ENCODE data around the gene ARHGEF10L.
"Not testable (repeated sequence)": the region's sequence is repeated elsewhere in the genome, so short reads cannot be mapped to it uniquely, and the experiment has no call there.

ARHGEF10L gene

GRCh38 chr1:17724150-17724549 is 184.7 kb downstream of the ARHGEF10L start:
- DNase-seq: no peak

GRCh38 chr1:17725084-17725719 is 185.7 kb downstream of the ARHGEF10L start:
- DNase-seq: no peak

DNA sequence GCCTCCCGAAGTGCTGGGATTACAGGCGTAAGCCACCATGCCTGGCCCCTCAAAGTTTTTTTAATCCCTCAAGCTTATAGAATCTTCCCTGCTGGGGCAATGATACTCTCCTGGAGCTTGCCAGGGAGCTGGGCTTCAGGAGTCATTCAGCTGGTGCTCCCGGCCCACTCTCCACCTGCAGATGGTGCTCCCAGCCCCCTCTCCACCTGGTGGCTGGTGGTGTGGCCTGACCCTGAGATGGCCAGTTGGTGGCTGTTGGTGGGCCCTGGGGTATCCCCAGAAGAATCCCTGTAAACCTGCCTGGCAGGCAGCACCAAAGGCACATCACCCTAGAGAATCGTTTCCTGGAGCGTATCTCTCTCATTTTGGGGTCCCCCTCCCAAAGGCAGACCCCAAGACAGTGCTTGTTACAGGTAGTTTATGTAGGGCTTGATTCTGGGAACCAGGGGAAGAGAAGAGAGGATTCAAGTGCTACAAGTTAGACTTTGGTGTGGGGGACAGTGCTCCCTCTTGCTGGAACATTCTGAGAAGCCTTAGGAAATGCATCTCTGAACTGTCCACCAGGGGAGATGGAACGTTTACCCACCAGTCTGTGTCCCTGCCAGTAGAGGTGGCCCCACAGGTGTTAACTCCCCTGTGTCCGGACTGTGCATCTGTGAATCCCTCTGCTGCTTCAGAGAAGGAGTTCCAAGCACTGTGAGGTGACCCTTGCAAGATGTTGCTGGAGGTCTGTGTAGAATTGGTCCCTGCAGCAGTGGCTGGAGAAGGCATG is 186.5 kb downstream of the ARHGEF10L start:
- DNase-seq: no peak

DNA sequence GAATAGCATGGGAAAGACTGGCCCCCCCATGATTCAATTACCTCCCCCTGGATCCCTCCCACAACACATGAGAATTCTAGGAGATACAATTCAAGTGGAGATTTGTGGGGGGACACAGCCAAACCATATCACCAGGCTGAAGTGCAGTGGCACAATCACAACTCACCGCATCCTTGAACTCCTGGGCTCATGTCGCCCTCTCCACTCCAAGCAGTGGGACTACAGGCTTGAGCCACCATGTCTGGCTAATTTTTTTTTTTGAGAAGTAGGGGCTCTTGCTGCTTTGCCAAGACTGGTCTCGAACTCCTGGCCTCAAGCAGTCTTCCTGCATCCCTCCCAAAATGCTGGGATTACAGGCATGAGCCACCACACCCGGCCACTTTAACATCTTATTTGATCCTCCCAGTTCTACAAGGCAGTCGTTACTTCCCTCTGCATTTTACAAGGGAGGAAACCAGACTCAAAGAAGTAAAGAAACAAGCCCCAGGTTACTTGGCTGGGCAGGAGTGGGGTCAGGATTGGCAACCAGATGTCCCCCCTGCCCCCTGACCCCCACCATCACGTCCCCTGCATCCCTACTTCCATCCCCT is 188.7 kb downstream of the ARHGEF10L start:
- DNase-seq: no peak

DNA sequence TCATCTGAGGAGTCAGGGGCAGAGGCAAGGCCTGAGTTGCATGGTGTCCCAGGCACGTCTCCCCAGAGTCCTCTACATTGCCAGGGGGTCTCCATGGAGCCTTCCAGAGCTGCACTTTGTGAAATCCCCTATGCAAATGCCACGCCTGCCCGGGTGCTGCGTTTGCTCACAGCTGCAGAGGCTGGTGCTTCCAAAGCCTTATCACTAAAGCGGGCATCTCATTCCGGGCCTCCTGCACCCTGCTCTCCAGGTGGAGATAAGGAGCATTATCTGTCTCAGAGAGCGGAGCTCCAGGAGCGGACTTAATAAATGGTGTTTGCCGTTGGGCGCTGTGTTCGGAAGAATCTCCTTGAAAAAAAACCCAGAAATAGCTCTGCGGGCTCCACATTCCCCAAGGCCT is 189.8 kb downstream of the ARHGEF10L start:
- no peak for DNase-seq

DNA sequence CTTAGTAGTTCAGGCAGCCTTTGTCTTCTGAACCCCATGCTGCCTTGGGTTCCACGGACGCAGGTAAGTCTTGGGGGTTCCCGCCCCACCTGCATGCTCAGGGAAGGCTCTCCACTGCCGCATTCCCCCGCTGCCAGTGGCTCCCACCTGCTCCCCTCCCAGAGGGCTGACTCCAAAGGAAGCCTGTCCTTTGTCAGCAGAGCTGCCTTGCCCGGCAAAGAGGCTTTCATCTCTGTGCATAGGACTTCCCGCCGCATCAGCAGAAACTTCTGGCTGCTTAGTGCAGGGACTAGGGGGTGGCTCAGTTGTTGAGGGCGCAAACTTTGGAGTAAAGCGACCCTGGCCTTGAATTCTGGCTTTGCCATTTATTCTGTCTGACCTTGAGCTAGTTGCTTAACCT is 190.4 kb downstream of the ARHGEF10L start:
- DNase-seq: no peak

- DNase-seq: no peak
Observed at GRCh38 chr1:17731460-17731859, 192.0 kb downstream of the ARHGEF10L start.

DNA sequence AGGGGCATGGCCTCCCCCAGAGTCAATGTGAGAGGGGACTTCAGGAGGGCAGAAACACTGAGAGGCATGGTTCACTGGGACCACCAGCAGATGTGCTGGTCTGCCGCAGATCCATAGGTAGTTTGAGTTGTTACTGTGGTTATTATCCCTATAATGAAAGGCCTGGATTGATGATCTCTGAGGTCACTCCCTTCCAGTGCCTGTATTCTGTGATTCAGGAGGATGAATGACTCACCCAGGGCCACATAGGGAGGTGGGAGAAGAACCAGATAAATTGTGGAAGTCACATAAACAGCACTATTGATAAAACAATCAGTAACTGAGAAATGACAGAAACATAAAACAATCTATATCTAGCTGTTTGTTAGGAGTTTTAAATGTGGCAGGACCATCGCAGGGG is 193.0 kb downstream of the ARHGEF10L start:
- DNase-seq: no peak

GRCh38 chr1:17733661-17734060 is 194.2 kb downstream of the ARHGEF10L start:
- no peak for DNase-seq

- no peak for DNase-seq
Observed at GRCh38 chr1:17734609-17735008, 195.1 kb downstream of the ARHGEF10L start.

GRCh38 chr1:17735348-17735747 is 195.8 kb downstream of the ARHGEF10L start:
- no peak for DNase-seq

DNA sequence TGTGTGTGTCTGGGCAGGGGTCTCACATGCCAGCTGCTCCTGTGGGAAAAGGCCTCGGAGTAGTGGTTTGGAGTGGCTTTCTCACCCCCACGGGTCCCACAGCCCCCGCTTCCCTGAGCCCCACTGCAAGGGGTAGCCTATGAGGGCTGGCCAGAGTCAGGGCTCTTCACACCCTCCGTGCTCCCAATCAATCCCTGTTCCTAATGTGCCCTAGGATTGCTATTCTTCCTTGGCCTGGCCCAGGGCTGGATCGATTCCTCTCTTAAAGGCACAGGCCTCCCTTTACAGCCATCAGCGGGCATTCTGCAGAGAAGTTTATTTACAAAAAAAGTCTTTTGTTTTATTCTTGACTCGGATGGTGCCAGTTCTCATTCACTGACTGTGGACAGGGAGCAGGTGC is 196.3 kb downstream of the ARHGEF10L start:
- DNase-seq: no peak

- no peak for DNase-seq
Observed at GRCh38 chr1:17736625-17737024, 197.1 kb downstream of the ARHGEF10L start.

DNA sequence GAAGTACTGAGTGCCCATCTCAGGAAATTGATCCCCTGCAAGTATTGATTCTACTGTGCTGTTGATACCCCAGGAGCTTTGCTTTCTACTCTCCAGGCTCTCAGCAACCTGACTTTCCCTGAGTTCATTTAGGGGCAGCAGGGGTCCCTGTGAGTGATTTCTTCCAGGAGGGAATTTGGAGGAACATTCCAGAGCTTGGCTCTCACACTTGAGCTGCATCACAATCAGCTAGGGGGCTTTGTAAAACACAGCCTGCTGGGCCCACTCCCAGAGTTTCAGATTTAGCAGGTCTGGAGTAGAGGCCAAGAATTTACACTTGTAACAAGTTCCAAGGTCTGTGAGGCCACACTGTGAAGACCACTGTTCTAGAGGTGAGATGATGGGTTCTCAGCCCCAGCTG is 199.6 kb downstream of the ARHGEF10L start:
- no peak for DNase-seq

GRCh38 chr1:17741052-17741451 is 201.6 kb downstream of the ARHGEF10L start:
- DNase-seq: no peak

GRCh38 chr1:17742583-17742982 is 203.1 kb downstream of the ARHGEF10L start:
- DNase-seq: no peak

DNA sequence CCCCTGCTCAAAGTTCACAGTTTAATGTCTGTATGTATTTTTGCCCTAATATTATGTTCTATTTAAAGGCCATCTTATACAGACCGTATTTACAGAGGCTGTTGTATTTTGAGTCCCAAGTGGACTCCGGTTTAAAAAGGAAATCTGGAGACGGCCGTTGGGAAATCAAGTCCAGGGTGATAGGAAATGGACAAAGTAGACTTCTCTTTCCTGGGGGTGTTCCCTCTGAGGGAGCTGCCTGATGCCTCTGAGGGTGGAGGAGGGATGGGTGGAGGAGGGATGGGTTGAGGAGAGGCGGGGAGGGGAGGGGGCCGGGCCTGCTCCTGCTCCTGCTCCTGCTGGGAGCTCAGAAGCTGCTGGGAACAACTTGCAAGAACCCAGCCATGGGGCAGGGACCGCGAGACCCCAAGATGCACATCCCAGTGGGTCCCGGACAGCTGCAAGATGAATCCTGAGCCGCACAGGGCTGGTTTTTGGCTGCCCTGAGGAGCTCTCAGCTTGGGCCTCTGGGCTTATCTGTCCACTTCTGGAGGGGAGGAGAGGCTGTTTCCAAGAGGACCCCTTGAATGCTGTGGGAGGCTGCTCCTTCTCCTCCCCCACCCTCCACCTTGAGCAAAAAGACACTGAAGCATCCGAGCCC is 203.6 kb downstream of the ARHGEF10L start:
- no peak for DNase-seq

GRCh38 chr1:17743925-17744324 is 204.4 kb downstream of the ARHGEF10L start:
- no peak for DNase-seq

DNA sequence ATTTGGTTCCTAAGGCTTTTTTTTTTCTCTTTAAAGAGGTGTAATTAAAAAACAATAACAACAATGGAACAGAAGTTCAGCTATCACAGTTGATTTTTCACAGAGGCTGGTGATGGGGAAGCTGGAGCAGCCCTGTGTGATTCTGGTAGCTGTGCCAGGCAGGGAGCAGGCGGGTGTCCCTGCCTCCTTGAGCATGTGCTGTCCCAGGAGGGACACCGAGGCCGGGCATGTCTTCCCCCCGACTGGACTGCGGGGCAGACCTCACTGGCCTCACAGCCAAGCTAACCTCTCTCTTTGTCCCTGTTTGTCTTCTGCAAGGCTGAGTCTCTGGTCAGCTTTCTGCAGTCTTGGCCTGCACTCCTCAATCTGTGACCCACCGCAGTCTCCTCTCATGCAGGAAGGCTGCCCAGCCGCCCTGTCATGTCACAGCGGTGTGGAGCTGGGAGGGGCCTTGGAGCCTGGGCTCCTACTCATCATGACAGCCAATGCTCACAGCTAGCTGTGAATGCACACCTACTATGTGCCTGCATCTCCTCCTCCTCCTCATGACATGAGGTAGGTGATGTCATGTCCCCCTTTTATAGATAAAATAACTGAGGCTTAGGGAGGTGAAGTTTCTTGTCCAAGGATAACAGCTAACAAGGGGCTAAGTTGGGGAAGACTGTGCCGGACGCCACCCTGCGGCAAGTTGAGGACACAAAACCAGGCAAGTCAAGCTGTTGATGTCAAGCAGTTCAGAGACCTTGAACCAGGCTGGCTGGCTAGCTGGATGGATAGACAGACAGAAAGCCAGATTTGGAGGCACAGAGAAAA is 205.4 kb downstream of the ARHGEF10L start:
- no peak for DNase-seq

- DNase-seq: no peak
Observed at GRCh38 chr1:17745479-17745955, 206.0 kb downstream of the ARHGEF10L start.

DNA sequence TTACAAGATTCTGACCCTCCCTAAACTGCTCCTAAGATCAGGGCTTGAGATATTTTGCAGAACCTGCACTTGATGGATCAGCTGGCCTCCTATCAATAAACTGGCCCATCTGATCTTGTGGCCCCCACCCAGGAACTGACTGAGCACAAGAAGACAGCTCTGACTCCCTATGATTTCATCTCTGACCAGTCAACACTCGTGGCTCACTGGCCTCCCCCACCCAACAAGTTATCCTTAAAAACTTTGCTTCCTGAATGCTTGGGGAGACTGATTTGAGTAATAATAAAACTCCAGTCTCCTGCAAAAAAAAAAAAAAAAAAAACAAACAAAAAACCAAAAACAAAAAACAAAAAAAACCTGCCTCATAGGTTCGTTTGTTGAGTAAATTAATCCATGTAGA is 206.8 kb downstream of the ARHGEF10L start:
- not testable (repeated sequence) for DNase-seq

DNA sequence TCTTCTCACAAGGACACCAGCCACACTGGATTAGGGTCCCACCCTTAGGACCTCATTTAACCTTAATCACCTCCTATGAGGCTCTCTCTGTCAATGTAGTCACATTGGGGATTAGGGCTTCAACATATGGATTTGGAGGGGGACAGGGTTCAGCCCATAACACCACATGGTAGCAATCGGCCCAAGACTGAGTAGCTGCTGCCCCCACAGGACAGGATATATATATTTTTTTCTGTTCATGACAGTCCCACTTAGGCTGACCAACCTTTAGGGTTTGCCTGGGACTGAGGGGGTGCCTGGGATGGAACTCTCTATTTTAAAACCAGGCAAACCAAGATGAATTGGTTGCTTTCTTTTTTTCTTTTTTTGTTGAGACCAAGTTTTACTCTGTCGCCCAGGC is 207.4 kb downstream of the ARHGEF10L start:
- DNase-seq: no peak
